A673 (cell line): ENCODE data around the gene SBDS.

Experiments used
- CTCF ChIP-seq: fragments of 300-800, 200-600 bp; sonication (generic); conservative IDR thresholded peaks from 2 replicates; pipeline ENCODE4 v1.5.1; 2017; ENCODE audit warnings: low read depth, mild to moderate bottlenecking, antibody characterized with exemption, low read length, moderate library complexity, mixed read lengths
- EZH2 ChIP-seq: fragments of 200-600 bp; sonication (generic); IDR thresholded peaks from 2 replicates; pipeline ENCODE4 v1.6.1; 2017; ENCODE audit warnings: borderline replicate concordance, low read depth, mild to moderate bottlenecking, mixed read lengths, antibody characterized with exemption, low read length; ENCODE audit not compliant: poor library complexity, severe bottlenecking

GRCh38 chr7:67021260-67021659 is 25.9 kb upstream of the SBDS start:
- TF ChIP-seq CTCF (no peak), EZH2 (no peak)
